HEK293 (cell line): ENCODE measurements around the gene CKAP2L.

Experiments used
- CTCF ChIA-PET: fragments of 350-600 bp; formaldehyde crosslinking; extraction: SDS; loops from one replicate; lab custom pipeline; 2021; ENCODE audit warnings: antibody characterized with exemption; lab: Yijun Ruan, JAX
- POLR2A ChIA-PET: fragments of 300-600 bp; formaldehyde crosslinking; extraction: SDS; loops from one replicate; lab custom pipeline; 2020; ENCODE audit warnings: antibody characterized with exemption, inconsistent platforms; lab: Yijun Ruan, JAX
- H3K27ac ChIP-seq: fragments of 200-500 bp; sonication (Bioruptor generic); 2 replicates; pipeline ENCODE4 v1.5.1; 2014; ENCODE audit warnings: low read depth, low read length, control low read depth, inconsistent platforms; ENCODE audit errors: extremely low read depth
- H3K36me3 ChIP-seq, 2 experiments: fragments of 200-500 bp in 1 of 2; sonication (Bioruptor generic) in 1 of 2; 1 replicate in 1 of 2; 2 replicates in 1 of 2; pipeline ENCODE4 v1.5.1; 2014 to 2017; ENCODE audit warnings: inconsistent platforms in 2 of 2, low read length in 2 of 2; ENCODE audit not compliant: control insufficient read depth in 2 of 2, insufficient read depth in 1 of 2
- H3K4me1 ChIP-seq: fragments of 200-500 bp; sonication (Bioruptor generic); 2 replicates; pipeline ENCODE4 v1.5.1; 2014; ENCODE audit warnings: mild to moderate bottlenecking, low read length, inconsistent platforms; ENCODE audit not compliant: control insufficient read depth, insufficient read depth
- H3K4me3 ChIP-seq: 2 replicates; pipeline ENCODE4 v1.5.1; 2011; ENCODE audit warnings: low read depth, mild to moderate bottlenecking, control low read depth, low read length, moderate library complexity
- H3K9me3 ChIP-seq: fragments of 200-500 bp; sonication (Bioruptor generic); 2 replicates; pipeline ENCODE4 v1.5.1; 2014; ENCODE audit warnings: low read depth, low read length, inconsistent platforms; ENCODE audit not compliant: control insufficient read depth, insufficient read depth
- GLI2 ChIP-seq: fragments of 450-650 bp; formaldehyde crosslinking; IDR thresholded peaks from 2 replicates; pipeline ENCODE4; 2017; ENCODE audit warnings: missing biosample characterization, missing genetic modification characterization, low read depth, borderline replicate concordance
- GLI4 ChIP-seq: fragments of 450-650 bp; formaldehyde crosslinking; IDR thresholded peaks from 2 replicates; pipeline ENCODE4 v1.5.1; 2016; ENCODE audit warnings: missing biosample characterization, missing genetic modification characterization
- KLF16 ChIP-seq: fragments of 450-650 bp; formaldehyde crosslinking; IDR thresholded peaks from 2 replicates; pipeline ENCODE4 v1.5.1; 2017; ENCODE audit warnings: missing biosample characterization, missing genetic modification characterization
- KLF7 ChIP-seq: fragments of 450-650 bp; formaldehyde crosslinking; IDR thresholded peaks from 2 replicates; pipeline ENCODE4 v1.5.1; 2016; ENCODE audit warnings: missing biosample characterization, missing genetic modification characterization, borderline replicate concordance
- MEIS1 ChIP-seq: sonication (generic); formaldehyde crosslinking; IDR thresholded peaks from 2 replicates; pipeline ENCODE4 v1.8.1; 2022; ENCODE audit warnings: missing genetic modification reagents, mild to moderate bottlenecking, borderline replicate concordance
- OVOL3 ChIP-seq: fragments of 450-650 bp; formaldehyde crosslinking; IDR thresholded peaks from 2 replicates; pipeline ENCODE4 v1.5.1; 2016; ENCODE audit warnings: missing biosample characterization, missing genetic modification characterization
- SP3 ChIP-seq: fragments of 450-650 bp; formaldehyde crosslinking; IDR thresholded peaks from 2 replicates; pipeline ENCODE4 v1.5.1; 2016; ENCODE audit warnings: missing biosample characterization, missing genetic modification characterization
- SP7 ChIP-seq: fragments of 450-650 bp; formaldehyde crosslinking; IDR thresholded peaks from 2 replicates; pipeline ENCODE4 v1.5.1; 2016; ENCODE audit warnings: missing biosample characterization, missing genetic modification characterization
- TRIM28 ChIP-seq: IDR thresholded peaks from 2 replicates; pipeline ENCODE4 v1.6.1; 2011; ENCODE audit warnings: low read length, control low read depth, borderline replicate concordance
- ZBTB11 ChIP-seq: fragments of 450-650 bp; formaldehyde crosslinking; conservative IDR thresholded peaks from 2 replicates; pipeline ENCODE4 v1.5.1; 2016; ENCODE audit warnings: low read depth, missing biosample characterization, missing genetic modification characterization
- ZFP69B ChIP-seq: fragments of 450-650 bp; formaldehyde crosslinking; IDR thresholded peaks from 2 replicates; pipeline ENCODE4 v1.5.1; 2016; ENCODE audit warnings: missing biosample characterization, missing genetic modification characterization
- ZNF214 ChIP-seq: fragments of 450-650 bp; formaldehyde crosslinking; IDR thresholded peaks from 2 replicates; pipeline ENCODE4 v1.5.1; 2017; ENCODE audit warnings: missing biosample characterization, mild to moderate bottlenecking, missing genetic modification characterization, borderline replicate concordance
- ZNF223 ChIP-seq: fragments of 450-650 bp; formaldehyde crosslinking; IDR thresholded peaks from 2 replicates; pipeline ENCODE4 v1.5.1; 2016; ENCODE audit warnings: missing biosample characterization, missing genetic modification characterization
- ZNF23 ChIP-seq: fragments of 450-650 bp; formaldehyde crosslinking; IDR thresholded peaks from 2 replicates; pipeline ENCODE4 v1.5.1; 2016; ENCODE audit warnings: missing biosample characterization, missing genetic modification characterization, borderline replicate concordance
- ZNF239 ChIP-seq: fragments of 450-650 bp; formaldehyde crosslinking; IDR thresholded peaks from 2 replicates; pipeline ENCODE4 v1.5.1; 2016; ENCODE audit warnings: missing biosample characterization, missing genetic modification characterization
- ZNF280D ChIP-seq: fragments of 450-650 bp; formaldehyde crosslinking; IDR thresholded peaks from 2 replicates; pipeline ENCODE4 v1.5.1; 2016; ENCODE audit warnings: missing biosample characterization, missing genetic modification characterization
- ZNF350 ChIP-seq: fragments of 450-650 bp; formaldehyde crosslinking; IDR thresholded peaks from 2 replicates; pipeline ENCODE4 v1.5.0; 2017; ENCODE audit warnings: missing biosample characterization, mild to moderate bottlenecking, missing genetic modification characterization
- ZNF354C ChIP-seq: fragments of 450-650 bp; formaldehyde crosslinking; IDR thresholded peaks from 2 replicates; pipeline ENCODE4 v1.5.1; 2016; ENCODE audit warnings: missing biosample characterization, missing genetic modification characterization, low read depth, borderline replicate concordance
- ZNF394 ChIP-seq: fragments of 450-650 bp; formaldehyde crosslinking; IDR thresholded peaks from 2 replicates; pipeline ENCODE4 v1.5.1; 2016; ENCODE audit warnings: missing biosample characterization, missing genetic modification characterization, mild to moderate bottlenecking, moderate library complexity, borderline replicate concordance
- ZNF433 ChIP-seq: fragments of 450-650 bp; formaldehyde crosslinking; IDR thresholded peaks from 2 replicates; pipeline ENCODE4 v1.5.1; 2016; ENCODE audit warnings: missing biosample characterization, missing genetic modification characterization, low read depth
- ZNF514 ChIP-seq: fragments of 450-650 bp; formaldehyde crosslinking; IDR thresholded peaks from 2 replicates; pipeline ENCODE4 v1.5.1; 2016; ENCODE audit warnings: missing biosample characterization, missing genetic modification characterization
- ZNF530 ChIP-seq: fragments of 450-650 bp; formaldehyde crosslinking; IDR thresholded peaks from 2 replicates; pipeline ENCODE4 v1.5.1; 2016; ENCODE audit warnings: low read depth, missing biosample characterization, missing genetic modification characterization
- ZNF571 ChIP-seq: fragments of 450-650 bp; formaldehyde crosslinking; IDR thresholded peaks from 2 replicates; pipeline ENCODE4 v1.5.0; 2017; ENCODE audit warnings: missing biosample characterization, missing genetic modification characterization
- ZNF664 ChIP-seq: fragments of 450-650 bp; formaldehyde crosslinking; IDR thresholded peaks from 2 replicates; pipeline ENCODE4 v1.5.1; 2016; ENCODE audit warnings: missing biosample characterization, missing genetic modification characterization
- ZNF692 ChIP-seq: fragments of 450-650 bp; formaldehyde crosslinking; IDR thresholded peaks from 2 replicates; pipeline ENCODE4 v1.5.1; 2016; ENCODE audit warnings: missing biosample characterization, missing genetic modification characterization
- ZNF843 ChIP-seq: fragments of 450-650 bp; formaldehyde crosslinking; IDR thresholded peaks from 2 replicates; pipeline ENCODE4 v1.5.1; 2016; ENCODE audit warnings: missing biosample characterization, missing genetic modification characterization
- ZSCAN4 ChIP-seq: fragments of 450-650 bp; formaldehyde crosslinking; IDR thresholded peaks from 2 replicates; pipeline ENCODE4 v1.5.1; 2017; ENCODE audit warnings: missing biosample characterization, missing genetic modification characterization

CKAP2L gene

GRCh38 chr2:112809112-112809511 is 44.7 kb upstream of the CKAP2L start:
- H3K9me3 ChIP-seq: no peaks in the 10 kb centered on the region
- TF ChIP-seq ZNF223 (no peak), GLI2 (tag by site-specific recombination) (no peak), ZNF530 (tag by site-specific recombination) (no peak), ZNF664 (tag by site-specific recombination) (no peak), ZNF214 (tag by site-specific recombination) (no peak), ZNF239 (no peak), ZNF350 (tag by site-specific recombination) (no peak), ZNF843 (tag by site-specific recombination) (no peak), SP3 (tag by site-specific recombination) (no peak), ZNF433 (no peak), SP7 (tag by site-specific recombination) (no peak), ZSCAN4 (tag by site-specific recombination) (no peak), ZNF394 (no peak), ZNF23 (tag by site-specific recombination) (no peak), ZNF514 (tag by site-specific recombination) (no peak), ZNF571 (no peak), GLI4 (no peak), KLF7 (tag by site-specific recombination) (no peak)
- H3K27ac ChIP-seq: no peak overlapping the region
- H3K4me3 ChIP-seq: no peak overlapping the region
- ChIA-PET CTCF (interaction anchor here (0.7 to 2.4 kb wide), 2 partner anchors 32 to 133 kb away, joined by 5 to 7 read pairs; no protein-coding TSS in a partner anchor), POLR2A (no interaction called here)
- H3K36me3 ChIP-seq: no peaks in the 10 kb centered on the region
- H3K4me1 ChIP-seq: no peaks in the 10 kb centered on the region

GRCh38 chr2:112807233-112807807 is 42.9 kb upstream of the CKAP2L start:
- CTCF ChIA-PET: interaction anchor here (0.8 to 2.4 kb wide), 2 partner anchors 58 to 135 kb away, joined by 3 to 7 read pairs; no protein-coding TSS in a partner anchor
- no peak for TF ChIP-seq MEIS1 (CRISPR knock-in tag)
- TF ChIP-seq ZNF692 (tag by site-specific recombination): no peak
- TF ChIP-seq ZFP69B (tag by site-specific recombination): no peak
- no peak for TF ChIP-seq OVOL3 (tag by site-specific recombination)
- TF ChIP-seq GLI2 (tag by site-specific recombination): no peak
- TF ChIP-seq ZBTB11 (tag by site-specific recombination): no peak
- no peak for TF ChIP-seq ZNF280D (tag by site-specific recombination)
- TF ChIP-seq TRIM28: no peak
- TF ChIP-seq KLF16 (tag by site-specific recombination): no peak
- TF ChIP-seq ZNF571: no peak
- no peak for TF ChIP-seq ZNF354C

More at GRCh38 chr2:112807233-112807807, 42.9 kb upstream of the CKAP2L start:
- no peak overlapping the region for H3K4me3 ChIP-seq
- no peaks in the 10 kb centered on the region for H3K36me3 ChIP-seq
- no peak overlapping the region for H3K27ac ChIP-seq
- H3K4me1 ChIP-seq: no peaks in the 10 kb centered on the region
- POLR2A ChIA-PET: interaction anchor here (0.8 kb wide), 1 partner anchor 108 kb away, joined by 3 read pairs; no protein-coding TSS in a partner anchor
- H3K9me3 ChIP-seq: no peaks in the 10 kb centered on the region
